Activated CD4-positive, alpha-beta T cell treated with anti-CD3 and anti-CD28 coated beads, Interleukin-2, amount 10 ng/mL, durations not matched to agents 24 days and 14 days (primary cell): ENCODE results near the gene TLN1. TPM values are rescaled to one million over a fixed set of nuclear protein-coding genes. Genes with fewer than 3 reads are reported as not detected.
A peak's percentile ranks its signal among the peaks of the same experiment; 100 is the strongest.

ENCODE experiments used
- DNase-seq: peaks from one replicate; pipeline ENCODE4 v3.0.0; 2022
- H3K27ac Mint-ChIP-seq: one replicate; pipeline ENCODE4 v1.8.0; 2022; ENCODE audit warnings: mild to moderate bottlenecking, mixed read lengths
- H3K27me3 Mint-ChIP-seq: one replicate; pipeline ENCODE4 v1.8.0; 2022; ENCODE audit warnings: mixed read lengths
- H3K36me3 Mint-ChIP-seq: one replicate; pipeline ENCODE4 v1.8.0; 2022; ENCODE audit warnings: low read depth, mild to moderate bottlenecking, mixed read lengths
- H3K4me1 Mint-ChIP-seq: one replicate; pipeline ENCODE4 v1.8.0; 2021; ENCODE audit warnings: mixed read lengths
- H3K4me3 Mint-ChIP-seq: one replicate; pipeline ENCODE4 v1.8.0; 2022; ENCODE audit warnings: mild to moderate bottlenecking, moderate library complexity, mixed read lengths
- H3K9me3 Mint-ChIP-seq: one replicate; pipeline ENCODE4 v1.8.0; 2021; ENCODE audit warnings: mixed read lengths
- intact Hi-C: fragments of 100-400 bp; cut with micrococcal nuclease; formaldehyde crosslinking; loops from one replicate; pipeline ENCODE4 v1.15.1; 2023
- total RNA-seq: library from RNA; stranded (reverse); gene quantifications from 2 replicates; pipeline ENCODE4 v1.2.3, GENCODE V29; 2022

Gene TLN1
- total RNA-seq, 1 donor from 2014 or later, result 220 TPM

DNA sequence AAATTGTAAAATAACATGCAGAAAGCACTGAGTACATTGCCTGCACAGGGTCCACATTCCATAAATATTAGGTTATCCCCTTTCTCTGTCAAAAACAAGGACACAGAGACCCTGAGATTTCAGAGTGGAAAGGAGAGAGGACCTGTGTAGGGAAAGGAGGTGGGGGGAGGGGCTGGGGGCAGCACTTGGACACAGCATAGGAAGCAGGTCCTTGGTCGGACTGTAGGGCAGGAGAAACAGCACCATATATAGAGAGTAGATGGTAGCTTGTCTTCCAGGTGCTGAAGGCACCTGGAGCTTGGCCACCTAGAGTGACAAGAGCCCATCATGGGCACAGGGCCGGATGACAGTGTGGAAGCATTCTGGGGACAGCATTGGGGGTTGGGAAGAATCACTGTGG lies 44.7 kb downstream of the TLN1 start:
- no peak overlapping the region for H3K27ac Mint-ChIP-seq
- peaks cover 21% of the 10 kb centered on the region for H3K4me1 Mint-ChIP-seq
- H3K27me3 Mint-ChIP-seq, result no peaks in the 10 kb centered on the region
- no peak for DNase-seq
- peak overlapping the region; percentile 3 for H3K4me3 Mint-ChIP-seq
- intact Hi-C loops, result no loop called here
- no peaks in the 10 kb centered on the region for H3K36me3 Mint-ChIP-seq
- H3K9me3 Mint-ChIP-seq, result no peaks in the 10 kb centered on the region

DNA sequence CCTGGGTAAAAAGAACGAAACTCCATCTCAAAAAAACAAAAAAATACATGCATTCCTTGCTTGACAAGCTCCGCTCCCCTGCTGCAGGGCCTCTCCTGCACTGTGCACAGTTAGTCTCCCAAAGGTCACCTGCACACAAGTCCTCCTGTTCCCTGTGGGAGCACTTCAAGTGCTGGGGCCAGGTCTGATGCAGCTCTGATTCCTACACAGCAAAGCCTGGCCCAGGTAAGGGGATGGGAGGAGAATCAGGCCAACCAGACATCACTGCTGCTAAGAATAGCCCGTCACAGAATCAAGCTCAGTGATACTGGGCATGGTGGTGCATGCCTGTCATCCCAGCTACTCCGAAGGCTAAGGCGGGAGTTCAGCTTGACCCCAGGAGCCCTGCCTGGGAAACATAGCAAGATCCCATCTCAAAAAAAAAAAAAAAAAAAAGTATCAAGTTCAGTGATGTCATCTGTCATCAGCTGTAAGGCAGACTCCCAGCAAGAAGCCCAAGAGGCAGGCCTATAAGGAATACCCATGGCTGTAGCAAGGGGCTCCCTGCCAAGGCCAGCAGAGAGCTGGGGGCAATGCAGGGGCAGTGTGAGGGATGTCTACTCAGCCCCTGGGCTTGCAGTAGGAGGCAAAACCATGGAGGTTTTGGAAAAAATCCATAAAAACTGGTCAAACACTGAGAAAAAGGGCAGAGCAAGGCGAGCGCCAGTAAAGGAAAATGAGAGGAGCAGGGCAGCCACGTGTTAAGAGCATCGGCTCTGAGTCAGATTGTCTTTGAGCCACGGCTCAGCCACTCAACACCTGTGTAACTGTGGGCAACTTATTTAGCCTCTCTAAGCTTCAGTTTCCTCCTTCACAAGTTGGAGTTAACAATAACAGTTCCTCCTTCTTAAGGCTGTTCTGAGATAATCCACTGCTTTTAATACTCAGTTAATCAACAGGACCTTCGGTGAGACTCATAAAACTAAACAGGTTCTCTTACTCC lies 45.5 kb downstream of the TLN1 start:
- no peak for DNase-seq
- Mint-ChIP-seq H3K4me3 (no peak overlapping the region), H3K4me1 (peaks cover 18% of the 10 kb centered on the region), H3K27me3 (no peaks in the 10 kb centered on the region), H3K9me3 (no peaks in the 10 kb centered on the region), H3K36me3 (peaks cover 1% of the 10 kb centered on the region), H3K27ac (no peak overlapping the region)
- intact Hi-C loops, result no loop called here

DNA sequence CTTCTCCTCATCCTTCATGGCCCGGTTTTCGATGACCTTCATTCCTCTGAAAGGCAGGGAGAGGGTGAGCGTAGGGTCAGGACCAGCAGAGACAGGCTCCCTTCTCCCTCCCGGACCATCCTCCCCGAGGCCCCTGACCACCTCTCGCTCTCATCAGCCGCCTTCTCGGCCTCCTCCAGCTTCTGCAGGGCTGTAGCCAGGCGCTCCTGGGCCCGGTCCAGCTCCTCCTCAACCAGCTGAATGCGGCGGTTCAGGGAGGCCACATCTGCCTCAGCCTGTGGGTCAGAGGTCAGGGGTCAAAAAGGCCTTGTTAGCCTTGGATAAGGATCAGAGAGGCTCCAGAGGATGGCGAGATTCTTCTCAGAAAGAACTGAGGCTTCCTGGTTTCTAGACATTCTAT lies 46.5 kb downstream of the TLN1 start:
- no peak overlapping the region for H3K27ac Mint-ChIP-seq
- intact Hi-C loops, result no loop called here
- no peak overlapping the region for H3K4me3 Mint-ChIP-seq
- no peak for DNase-seq
- H3K27me3 Mint-ChIP-seq, result no peaks in the 10 kb centered on the region
- H3K9me3 Mint-ChIP-seq, result no peaks in the 10 kb centered on the region
- peaks cover 15% of the 10 kb centered on the region for H3K4me1 Mint-ChIP-seq
- H3K36me3 Mint-ChIP-seq, result peaks cover 1% of the 10 kb centered on the region

DNA sequence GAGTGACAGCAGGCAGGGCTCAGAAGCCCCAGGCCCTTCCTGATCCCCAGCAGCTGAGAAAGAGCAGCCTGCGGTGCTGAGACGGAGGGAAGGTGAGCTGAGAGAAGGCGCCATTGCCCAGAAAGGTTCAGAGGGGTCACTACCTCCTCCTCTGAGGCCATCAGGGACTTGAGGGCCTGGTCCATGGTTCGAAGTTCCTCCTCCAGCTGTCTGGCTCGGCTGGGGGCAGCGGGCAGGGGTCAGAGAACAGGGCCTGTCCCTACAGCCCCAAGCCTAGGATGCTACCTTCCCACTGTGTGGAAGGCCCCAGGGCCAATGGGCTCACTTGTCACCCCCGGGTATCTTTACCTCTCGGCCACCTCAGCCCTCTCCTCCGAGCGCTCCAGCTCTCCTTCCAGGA lies 47.1 kb downstream of the TLN1 start:
- no peak overlapping the region for H3K27ac Mint-ChIP-seq
- peaks cover 1% of the 10 kb centered on the region for H3K36me3 Mint-ChIP-seq
- intact Hi-C loops, result no loop called here
- H3K9me3 Mint-ChIP-seq, result no peaks in the 10 kb centered on the region
- H3K4me3 Mint-ChIP-seq, result no peak overlapping the region
- no peak for DNase-seq
- peaks cover 15% of the 10 kb centered on the region for H3K4me1 Mint-ChIP-seq
- H3K27me3 Mint-ChIP-seq, result no peaks in the 10 kb centered on the region

DNA sequence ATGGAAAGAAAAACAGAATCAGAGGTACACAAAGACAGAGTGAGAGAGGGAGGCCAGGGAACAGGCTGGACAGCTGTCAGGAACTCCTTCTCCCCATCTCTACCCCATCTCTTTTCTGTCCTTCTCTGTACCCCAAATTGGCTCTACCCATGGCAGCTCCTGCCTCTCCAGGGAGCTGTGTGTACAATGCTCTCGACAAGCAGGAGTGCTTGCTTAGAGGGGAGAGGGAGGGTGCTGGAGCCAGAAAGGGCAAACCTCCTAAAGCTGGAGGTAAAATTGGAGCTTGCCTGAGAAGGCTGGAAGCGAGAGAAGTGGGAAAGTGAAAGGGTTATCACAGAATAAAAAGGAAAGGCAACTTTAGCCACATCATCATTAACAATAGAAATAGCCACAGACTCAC lies 48.7 kb downstream of the TLN1 start:
- H3K27ac Mint-ChIP-seq, result no peak overlapping the region
- H3K9me3 Mint-ChIP-seq, result no peaks in the 10 kb centered on the region
- intact Hi-C loops, result no loop called here
- H3K27me3 Mint-ChIP-seq, result no peaks in the 10 kb centered on the region
- no peak overlapping the region for H3K4me3 Mint-ChIP-seq
- H3K36me3 Mint-ChIP-seq, result peaks cover 1% of the 10 kb centered on the region
- H3K4me1 Mint-ChIP-seq, result peaks cover 6% of the 10 kb centered on the region
- DNase-seq, result no peak

DNA sequence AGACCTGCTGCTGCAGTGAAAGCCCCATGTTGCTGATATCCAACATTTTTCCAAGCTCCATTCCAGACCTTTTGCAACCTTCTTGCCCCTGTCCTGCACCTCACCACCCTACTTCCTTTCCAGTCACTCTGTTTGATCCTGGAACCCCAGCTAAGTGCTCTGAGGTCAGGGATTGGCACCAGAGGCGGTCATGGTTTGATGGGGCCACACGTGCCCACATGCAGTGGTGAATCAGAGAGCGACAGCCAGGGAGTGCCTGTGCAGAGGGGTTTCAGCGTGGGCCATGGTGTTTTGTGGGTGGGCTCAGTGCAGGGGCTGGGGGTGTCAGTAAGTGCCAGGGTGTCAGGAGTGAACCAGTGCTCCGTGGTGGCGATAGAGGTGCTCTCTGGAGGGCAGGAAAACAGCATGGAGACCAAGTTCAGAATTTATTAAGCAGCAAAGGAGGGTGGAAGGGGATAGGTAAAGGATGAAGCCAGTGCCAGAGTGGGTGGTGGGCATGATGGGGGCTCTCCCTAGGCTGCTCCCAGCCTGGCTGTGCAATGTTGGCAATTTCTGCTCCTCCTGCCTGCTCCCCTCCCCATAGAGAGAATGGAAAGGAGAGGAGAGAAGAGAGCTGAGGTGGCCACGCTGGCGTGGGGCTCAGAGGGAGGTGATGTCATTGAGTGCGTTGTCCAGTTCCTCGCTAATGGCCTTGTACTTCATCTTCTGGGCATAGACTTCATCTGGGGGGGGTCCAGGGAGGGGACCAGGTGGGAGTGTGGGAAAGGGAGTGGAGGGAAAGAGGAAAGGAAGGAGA lies 49.3 kb downstream of the TLN1 start:
- DNase-seq, result no peak
- Mint-ChIP-seq H3K9me3 (no peaks in the 10 kb centered on the region), H3K36me3 (peaks cover 1% of the 10 kb centered on the region)

DNA sequence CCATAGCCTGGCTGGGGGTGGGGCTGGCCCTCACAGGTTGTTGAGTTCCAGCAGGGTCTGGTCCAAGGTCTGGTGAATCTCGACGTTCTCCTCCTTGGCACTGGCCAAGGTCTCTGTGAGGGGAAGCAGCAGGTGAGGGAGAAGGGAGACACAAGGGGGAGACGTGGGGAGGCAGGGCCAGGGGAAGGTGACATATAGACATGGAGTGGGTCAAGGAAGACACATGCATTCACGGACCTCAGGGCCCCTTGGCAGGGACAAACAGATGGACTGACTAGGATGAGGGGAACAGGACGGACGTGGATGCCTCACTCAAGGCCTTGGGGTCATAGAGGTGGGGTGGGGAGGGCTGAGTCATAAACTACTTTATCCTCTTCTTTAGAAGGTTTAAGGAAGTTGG lies 49.9 kb downstream of the TLN1 start:
- no peak for DNase-seq
- intact Hi-C loops, result no loop called here
- peaks cover 1% of the 10 kb centered on the region for H3K36me3 Mint-ChIP-seq
- H3K4me1 Mint-ChIP-seq, result no peaks in the 10 kb centered on the region
- H3K27ac Mint-ChIP-seq, result no peak overlapping the region
- peaks cover 5% of the 10 kb centered on the region for H3K27me3 Mint-ChIP-seq
- no peak overlapping the region for H3K4me3 Mint-ChIP-seq
- no peaks in the 10 kb centered on the region for H3K9me3 Mint-ChIP-seq

More for the DNA sequence above, 49.3 kb downstream of the TLN1 start:
- Mint-ChIP-seq H3K27me3 (peaks cover under 1% of the 10 kb centered on the region), H3K4me1 (peaks cover 3% of the 10 kb centered on the region), H3K4me3 (no peak overlapping the region), H3K27ac (no peak overlapping the region)
- intact Hi-C loops, result no loop called here

DNA sequence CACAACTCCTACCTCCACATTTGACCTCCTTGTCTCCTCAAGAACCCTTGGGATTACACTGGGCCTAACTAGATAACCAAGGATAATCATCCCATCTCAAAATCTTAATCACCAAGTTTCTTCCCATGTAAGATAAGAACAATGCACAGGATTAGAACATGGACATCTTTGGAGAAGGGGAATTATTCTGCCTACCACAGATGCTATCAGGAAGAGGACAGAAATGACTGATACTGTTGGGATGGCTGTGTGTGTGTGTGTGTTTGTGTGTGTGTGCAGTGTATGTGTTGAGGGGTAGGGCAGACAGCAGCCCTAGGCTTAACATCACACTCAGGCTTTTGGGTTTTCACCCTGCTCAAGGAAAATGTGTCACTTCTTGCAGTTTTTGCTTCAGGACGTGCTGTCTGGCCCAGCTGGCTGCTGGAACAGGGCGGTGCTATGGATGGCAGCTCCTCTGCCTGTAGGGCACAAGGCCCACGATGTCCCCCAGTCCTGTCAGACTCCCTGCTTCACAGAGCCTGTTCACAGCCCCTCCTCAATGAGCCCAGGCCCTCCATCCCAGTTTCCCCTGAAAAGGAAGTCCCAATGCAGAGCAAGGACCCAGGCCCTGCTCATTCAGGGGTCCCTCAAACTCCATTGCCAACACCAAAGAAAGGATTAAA lies 50.5 kb downstream of the TLN1 start:
- Mint-ChIP-seq H3K4me3 (no peak overlapping the region), H3K36me3 (peaks cover 1% of the 10 kb centered on the region), H3K27me3 (peaks cover 8% of the 10 kb centered on the region), H3K4me1 (peaks cover under 1% of the 10 kb centered on the region), H3K9me3 (no peaks in the 10 kb centered on the region), H3K27ac (no peak overlapping the region)
- no peak for DNase-seq
- intact Hi-C loops, result no loop called here

DNA sequence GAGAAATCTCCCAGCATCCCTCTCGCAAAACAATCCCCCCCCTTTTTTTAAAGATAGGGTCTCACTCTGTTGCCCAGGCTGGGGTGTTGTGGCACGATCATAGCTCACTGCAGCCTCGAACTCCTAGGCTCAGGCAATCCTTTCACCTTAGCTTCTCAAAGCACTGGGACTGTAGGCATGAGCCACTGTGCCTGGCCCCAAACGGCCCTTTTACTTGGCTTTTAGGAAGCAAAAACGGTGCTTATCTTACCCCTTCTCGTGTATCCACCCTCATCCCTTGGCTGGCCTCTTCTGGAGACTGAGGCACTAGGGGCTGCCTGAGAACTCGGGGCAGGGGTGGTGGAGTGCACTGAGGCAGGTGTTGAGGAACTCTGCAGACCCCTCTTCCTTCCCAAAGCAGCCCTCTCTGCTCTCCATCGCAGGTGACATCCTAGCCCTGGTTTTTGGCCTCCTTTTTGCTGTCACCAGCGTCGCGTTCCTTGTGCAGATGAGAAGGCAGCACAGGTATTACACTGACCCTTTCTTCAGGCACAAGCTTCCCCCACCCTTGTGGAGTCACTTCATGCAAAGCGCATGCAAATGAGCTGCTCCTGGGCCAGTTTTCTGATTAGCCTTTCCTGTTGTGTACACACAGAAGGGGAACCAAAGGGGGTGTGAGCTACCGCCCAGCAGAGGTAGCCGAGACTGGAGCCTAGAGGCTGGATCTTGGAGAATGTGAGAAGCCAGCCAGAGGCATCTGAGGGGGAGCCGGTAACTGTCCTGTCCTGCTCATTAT lies 51.5 kb downstream of the TLN1 start:
- H3K4me1 Mint-ChIP-seq, result peaks cover 3% of the 10 kb centered on the region
- H3K4me3 Mint-ChIP-seq, result no peak overlapping the region
- DNase-seq, result no peak
- H3K27ac Mint-ChIP-seq, result no peak overlapping the region
- intact Hi-C loops, result no loop called here
- H3K36me3 Mint-ChIP-seq, result peaks cover 1% of the 10 kb centered on the region
- H3K9me3 Mint-ChIP-seq, result no peaks in the 10 kb centered on the region
- H3K27me3 Mint-ChIP-seq, result peaks cover 11% of the 10 kb centered on the region

DNA sequence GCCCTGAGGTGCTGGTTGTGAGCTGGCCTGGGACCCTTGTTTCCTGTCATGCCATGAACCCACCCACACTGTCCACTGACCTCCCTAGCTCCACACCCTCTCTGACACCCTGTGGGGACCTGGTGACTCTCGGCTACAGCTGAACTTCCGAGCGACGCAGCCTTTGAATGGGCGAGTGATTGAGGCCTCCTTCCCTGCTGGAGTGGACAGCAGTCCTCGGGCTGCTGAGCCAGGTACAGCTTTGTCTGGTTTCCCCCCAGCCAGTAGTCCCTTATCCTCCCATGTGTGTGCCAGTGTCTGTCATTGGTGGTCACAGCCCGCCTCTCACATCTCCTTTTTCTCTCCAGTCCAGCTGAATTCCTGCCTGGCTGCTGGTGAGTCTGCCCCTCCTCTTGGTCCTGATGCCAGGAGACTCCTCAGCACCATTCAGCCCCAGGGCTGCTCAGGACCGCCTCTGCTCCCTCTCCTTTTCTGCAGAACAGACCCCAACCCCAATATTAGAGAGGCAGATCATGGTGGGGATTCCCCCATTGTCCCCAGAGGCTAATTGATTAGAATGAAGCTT lies 52.1 kb downstream of the TLN1 start:
- Mint-ChIP-seq H3K9me3 (no peaks in the 10 kb centered on the region), H3K27ac (no peak overlapping the region), H3K4me3 (no peak overlapping the region), H3K4me1 (peaks cover 3% of the 10 kb centered on the region), H3K36me3 (peaks cover 1% of the 10 kb centered on the region), H3K27me3 (peaks cover 13% of the 10 kb centered on the region)
- intact Hi-C loops, result no loop called here
- no peak for DNase-seq

DNA sequence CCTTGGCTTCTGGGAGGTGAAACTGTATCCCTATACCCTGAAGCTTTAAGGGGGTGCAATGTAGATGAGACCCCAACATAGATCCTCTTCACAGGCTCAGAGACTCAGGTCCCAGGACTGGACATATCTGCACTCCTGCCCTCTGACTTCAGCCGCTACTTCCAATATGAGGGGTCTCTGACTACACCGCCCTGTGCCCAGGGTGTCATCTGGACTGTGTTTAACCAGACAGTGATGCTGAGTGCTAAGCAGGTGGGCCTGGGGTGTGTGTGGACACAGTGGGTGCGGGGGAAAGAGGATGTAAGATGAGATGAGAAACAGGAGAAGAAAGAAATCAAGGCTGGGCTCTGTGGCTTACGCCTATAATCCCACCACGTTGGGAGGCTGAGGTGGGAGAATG lies 52.9 kb downstream of the TLN1 start:
- peaks cover 20% of the 10 kb centered on the region for H3K27me3 Mint-ChIP-seq
- H3K4me3 Mint-ChIP-seq, result no peak overlapping the region
- H3K9me3 Mint-ChIP-seq, result no peaks in the 10 kb centered on the region
- H3K36me3 Mint-ChIP-seq, result peaks cover 1% of the 10 kb centered on the region
- no peak for DNase-seq
- H3K4me1 Mint-ChIP-seq, result peaks cover 6% of the 10 kb centered on the region
- intact Hi-C loops, result no loop called here
- no peak overlapping the region for H3K27ac Mint-ChIP-seq

DNA sequence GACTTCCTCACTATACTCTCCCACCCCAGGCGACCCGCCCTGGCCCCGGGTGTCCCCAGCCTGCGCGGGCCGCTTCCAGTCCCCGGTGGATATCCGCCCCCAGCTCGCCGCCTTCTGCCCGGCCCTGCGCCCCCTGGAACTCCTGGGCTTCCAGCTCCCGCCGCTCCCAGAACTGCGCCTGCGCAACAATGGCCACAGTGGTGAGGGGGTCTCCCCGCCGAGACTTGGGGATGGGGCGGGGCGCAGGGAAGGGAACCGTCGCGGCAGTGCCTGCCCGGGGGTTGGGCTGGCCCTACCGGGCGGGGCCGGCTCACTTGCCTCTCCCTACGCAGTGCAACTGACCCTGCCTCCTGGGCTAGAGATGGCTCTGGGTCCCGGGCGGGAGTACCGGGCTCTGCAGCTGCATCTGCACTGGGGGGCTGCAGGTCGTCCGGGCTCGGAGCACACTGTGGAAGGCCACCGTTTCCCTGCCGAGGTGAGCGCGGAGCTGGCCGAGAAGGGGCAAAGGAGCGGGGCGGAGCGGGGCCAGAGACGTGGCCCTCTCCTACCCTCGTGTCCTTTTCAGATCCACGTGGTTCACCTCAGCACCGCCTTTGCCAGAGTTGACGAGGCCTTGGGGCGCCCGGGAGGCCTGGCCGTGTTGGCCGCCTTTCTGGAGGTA lies 56.1 kb downstream of the TLN1 start:
- H3K27me3 Mint-ChIP-seq, result peaks cover 31% of the 10 kb centered on the region
- DNase-seq, result peak; percentile 74
- H3K27ac Mint-ChIP-seq, result no peak overlapping the region
- no peaks in the 10 kb centered on the region for H3K9me3 Mint-ChIP-seq
- H3K4me3 Mint-ChIP-seq, result peak overlapping the region; percentile 56
- no peaks in the 10 kb centered on the region for H3K36me3 Mint-ChIP-seq
- H3K4me1 Mint-ChIP-seq, result peaks cover 6% of the 10 kb centered on the region
- intact Hi-C loops, result no loop called here

DNA sequence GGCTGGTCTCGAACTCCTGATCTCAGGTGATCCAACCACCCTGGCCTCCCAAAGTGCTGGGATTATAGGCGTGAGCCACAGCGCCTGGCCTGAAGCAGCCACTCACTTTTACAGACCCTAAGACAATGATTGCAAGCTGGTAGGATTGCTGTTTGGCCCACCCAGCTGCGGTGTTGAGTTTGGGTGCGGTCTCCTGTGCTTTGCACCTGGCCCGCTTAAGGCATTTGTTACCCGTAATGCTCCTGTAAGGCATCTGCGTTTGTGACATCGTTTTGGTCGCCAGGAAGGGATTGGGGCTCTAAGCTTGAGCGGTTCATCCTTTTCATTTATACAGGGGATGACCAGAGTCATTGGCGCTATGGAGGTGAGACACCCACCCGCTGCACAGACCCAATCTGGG lies 56.8 kb downstream of the TLN1 start:
- Mint-ChIP-seq H3K4me1 (peaks cover 6% of the 10 kb centered on the region), H3K27ac (no peak overlapping the region), H3K4me3 (peak overlapping the region; percentile 56), H3K36me3 (no peaks in the 10 kb centered on the region), H3K9me3 (no peaks in the 10 kb centered on the region), H3K27me3 (peaks cover 33% of the 10 kb centered on the region)
- no peak for DNase-seq
- intact Hi-C loops, result no loop called here
